ENCODE data around the gene SCN5A. TPM values are rescaled to one million over a fixed set of nuclear protein-coding genes. Genes with fewer than 3 reads are reported as not detected.

Gene SCN5A
- polyA plus RNA-seq, 1 experiment = 0.74 TPM

DNA sequence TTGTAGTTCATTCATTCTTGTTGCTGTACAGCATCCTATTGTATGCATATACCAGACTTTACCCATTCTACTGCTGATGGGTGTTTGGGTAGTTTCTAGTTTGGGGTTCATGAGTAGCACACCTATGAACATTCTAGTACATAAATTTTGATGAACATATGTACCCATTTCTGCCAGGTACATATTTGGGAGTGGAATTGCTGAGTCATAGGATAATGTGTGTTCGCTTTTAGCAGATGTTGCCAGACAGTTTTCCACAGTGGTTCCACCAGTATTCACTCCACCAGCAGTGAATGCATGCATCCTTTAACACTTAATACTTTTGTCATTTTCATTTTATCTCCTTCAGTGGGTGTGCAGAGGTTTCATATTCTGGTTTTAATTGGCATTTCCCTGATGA is 3.4 kb upstream of the SCN5A start:
- POLR2A ChIA-PET = no interaction called here
- H3K4me3 ChIP-seq (ENCODE audit: low read depth, low read length) = no peak overlapping the region
- H3K27me3 ChIP-seq (ENCODE audit: control insufficient read depth, insufficient read depth, low read length) = peaks cover 25% of the 10 kb centered on the region
- CTCF ChIA-PET = interaction anchor here (0.8 to 10.0 kb wide), 6 partner anchors 9 to 342 kb away, joined by 3 to 121 read pairs (median 8); no protein-coding TSS in a partner anchor
- TF ChIP-seq, protein P1, sequence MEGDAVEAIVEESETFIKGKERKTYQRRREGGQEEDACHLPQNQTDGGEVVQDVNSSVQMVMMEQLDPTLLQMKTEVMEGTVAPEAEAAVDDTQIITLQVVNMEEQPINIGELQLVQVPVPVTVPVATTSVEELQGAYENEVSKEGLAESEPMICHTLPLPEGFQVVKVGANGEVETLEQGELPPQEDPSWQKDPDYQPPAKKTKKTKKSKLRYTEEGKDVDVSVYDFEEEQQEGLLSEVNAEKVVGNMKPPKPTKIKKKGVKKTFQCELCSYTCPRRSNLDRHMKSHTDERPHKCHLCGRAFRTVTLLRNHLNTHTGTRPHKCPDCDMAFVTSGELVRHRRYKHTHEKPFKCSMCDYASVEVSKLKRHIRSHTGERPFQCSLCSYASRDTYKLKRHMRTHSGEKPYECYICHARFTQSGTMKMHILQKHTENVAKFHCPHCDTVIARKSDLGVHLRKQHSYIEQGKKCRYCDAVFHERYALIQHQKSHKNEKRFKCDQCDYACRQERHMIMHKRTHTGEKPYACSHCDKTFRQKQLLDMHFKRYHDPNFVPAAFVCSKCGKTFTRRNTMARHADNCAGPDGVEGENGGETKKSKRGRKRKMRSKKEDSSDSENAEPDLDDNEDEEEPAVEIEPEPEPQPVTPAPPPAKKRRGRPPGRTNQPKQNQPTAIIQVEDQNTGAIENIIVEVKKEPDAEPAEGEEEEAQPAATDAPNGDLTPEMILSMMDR (IDR thresholded peaks at IDR 0.05; ENCODE audit: insufficient read depth, low read depth, low read length) = no peak
- no peaks in the 10 kb centered on the region for H3K36me3 ChIP-seq (ENCODE audit: control insufficient read depth, insufficient read depth, low read length)
- DNase-seq (ENCODE audit: low read depth) = no peak

DNA sequence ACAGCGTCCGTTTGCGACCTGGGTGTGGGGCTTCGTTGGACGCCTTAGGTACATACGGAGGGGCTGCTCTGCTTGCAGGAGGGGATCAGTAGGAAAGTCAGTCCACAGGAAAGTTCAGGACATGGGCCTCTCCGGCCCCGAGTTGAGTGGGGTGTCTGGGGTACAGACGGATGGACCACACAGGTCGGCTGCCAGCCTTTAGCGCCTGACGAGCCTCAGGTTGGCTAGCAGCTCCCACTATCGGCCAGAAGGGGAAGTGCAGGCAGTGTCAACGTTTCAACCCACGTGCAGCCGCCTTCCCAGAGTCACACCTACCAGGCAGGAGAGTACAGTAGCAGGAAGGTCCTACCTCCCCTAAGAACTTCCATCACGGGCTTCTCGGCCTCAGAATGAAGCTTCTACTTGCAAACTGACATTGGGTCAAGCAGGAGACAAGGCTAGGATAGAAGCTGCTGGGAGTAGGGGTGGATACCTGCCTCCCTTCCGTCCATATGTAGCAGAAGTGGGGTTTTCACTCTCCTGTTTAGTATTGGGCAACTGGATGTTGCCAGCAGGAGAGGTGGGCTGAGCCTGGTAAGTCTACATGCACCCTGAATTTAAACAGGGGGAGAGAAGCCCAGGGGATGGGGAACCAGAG is 1.8 kb upstream of the SCN5A start:
- TF ChIP-seq, protein P1 (IDR thresholded peaks at IDR 0.05; ENCODE audit: insufficient read depth, low read depth, low read length) = peak; percentile 99
- H3K36me3 ChIP-seq (ENCODE audit: control insufficient read depth, insufficient read depth, low read length) = no peaks in the 10 kb centered on the region
- H3K27me3 ChIP-seq (ENCODE audit: control insufficient read depth, insufficient read depth, low read length) = peaks cover 21% of the 10 kb centered on the region
- no peak overlapping the region for H3K4me3 ChIP-seq (ENCODE audit: low read depth, low read length)
- ChIA-PET POLR2A (no interaction called here), CTCF (interaction anchor here (0.6 to 10.0 kb wide), 45 partner anchors 8 to 420 kb away, joined by 3 to 121 read pairs (median 5); partner anchors contain the start of genes EXOG and XYLB)
- no peak for DNase-seq (ENCODE audit: low read depth)

DNA sequence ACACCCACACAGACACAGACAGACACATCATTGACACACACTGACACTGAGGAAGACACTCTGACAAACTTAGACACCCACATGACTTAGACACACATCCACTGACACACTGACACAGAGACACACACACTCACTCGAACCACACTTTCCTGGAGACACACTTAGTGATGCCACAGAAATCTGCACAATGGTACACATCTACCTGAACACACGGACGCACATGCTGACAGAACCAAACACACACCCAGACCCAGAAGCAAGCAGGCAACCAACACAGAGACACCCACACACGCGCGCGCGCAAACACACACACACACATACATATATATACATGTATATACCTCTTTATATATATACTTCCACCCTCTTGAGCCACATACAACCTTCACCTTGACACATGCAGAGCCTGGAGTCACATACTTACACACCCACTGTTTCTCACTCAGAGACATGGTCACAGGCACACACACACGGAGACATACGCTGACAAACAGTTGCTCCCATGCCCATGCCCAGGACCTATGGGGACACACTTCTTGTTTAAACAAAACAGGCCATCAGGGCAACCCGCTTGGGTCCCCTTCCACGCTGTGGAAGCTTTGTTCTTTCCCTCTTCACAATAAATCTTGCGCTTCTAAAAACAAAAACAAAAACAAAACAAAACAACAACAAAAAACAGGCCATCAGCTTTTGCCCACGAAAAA is 913 bp upstream of the SCN5A start:
- POLR2A ChIA-PET = no interaction called here

DNA sequence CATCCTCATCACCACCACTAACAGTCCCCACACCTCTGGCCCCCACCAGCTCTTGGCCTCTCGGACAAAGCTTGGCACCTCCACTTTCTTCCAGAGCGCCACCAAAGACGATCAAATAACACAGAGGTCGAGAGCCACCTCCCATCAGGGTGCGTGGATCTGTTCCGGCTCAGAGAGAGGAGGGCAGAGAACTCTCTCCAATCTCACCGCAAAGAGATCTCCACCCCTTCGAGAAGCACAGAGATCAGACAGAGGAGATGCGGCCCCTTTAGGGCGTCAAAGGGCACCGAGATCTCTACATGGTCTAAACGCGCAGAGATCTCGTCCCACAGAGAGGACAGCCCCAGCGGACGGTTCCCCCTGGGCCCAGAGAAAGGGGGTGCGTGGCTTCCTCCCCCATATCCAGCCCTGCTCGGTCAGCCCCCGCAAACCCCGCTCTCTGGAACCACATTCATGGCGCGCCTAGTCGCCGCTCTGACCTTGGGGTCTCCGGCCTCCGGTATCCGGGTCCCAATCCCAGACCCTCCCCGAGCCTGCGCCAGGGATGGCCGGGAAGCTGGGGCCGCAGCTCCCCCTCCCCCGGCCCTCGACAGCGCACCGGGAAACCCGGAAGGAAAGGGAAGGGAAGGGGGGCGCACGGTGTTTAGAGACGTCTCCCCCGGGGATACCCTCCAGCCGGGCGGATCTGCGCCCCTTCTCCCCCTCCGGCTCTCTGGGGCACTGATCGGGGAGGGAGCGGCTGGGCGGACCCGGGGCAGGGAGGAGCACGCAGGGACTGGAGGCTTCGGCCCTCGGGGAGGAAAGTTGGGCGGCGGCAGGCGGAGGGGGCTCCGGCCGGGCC is 608 bp downstream of the SCN5A start:
- ChIA-PET POLR2A (no interaction called here), CTCF (interaction anchor here (2.1 to 5.8 kb wide), 3 partner anchors 21 to 192 kb away, joined by 6 to 49 read pairs (median 18); no protein-coding TSS in a partner anchor)

More for the DNA sequence above, 913 bp upstream of the SCN5A start:
- Histone ChIP-seq H3K36me3 (ENCODE audit: control insufficient read depth, insufficient read depth, low read length) (no peaks in the 10 kb centered on the region), H3K4me3 (ENCODE audit: low read depth, low read length) (no peak overlapping the region), H3K27me3 (ENCODE audit: control insufficient read depth, insufficient read depth, low read length) (peaks cover 21% of the 10 kb centered on the region)
- CTCF ChIA-PET = interaction anchor here (0.6 to 10.0 kb wide), 35 partner anchors 9 to 669 kb away, joined by 3 to 121 read pairs (median 6); partner anchors contain the start of genes EXOG and XYLB
- no peak for DNase-seq (ENCODE audit: low read depth)
- TF ChIP-seq, protein P1 (IDR thresholded peaks at IDR 0.05; ENCODE audit: insufficient read depth, low read depth, low read length) = no peak

More for the DNA sequence above, 608 bp downstream of the SCN5A start:
- no peak for DNase-seq (ENCODE audit: low read depth)
- Histone ChIP-seq H3K36me3 (ENCODE audit: control insufficient read depth, insufficient read depth, low read length) (no peaks in the 10 kb centered on the region), H3K27me3 (ENCODE audit: control insufficient read depth, insufficient read depth, low read length) (peaks cover 19% of the 10 kb centered on the region), H3K4me3 (ENCODE audit: low read depth, low read length) (peak overlapping the region; percentile 52)
- TF ChIP-seq, protein P1 (IDR thresholded peaks at IDR 0.05; ENCODE audit: insufficient read depth, low read depth, low read length) = no peak
